GM18508 (cell line): Measurements from ENCODE around the gene NCKAP5.
"Not testable (repeated sequence)": the region's sequence is repeated elsewhere in the genome, so short reads cannot be mapped to it uniquely, and the experiment has no call there.

Source experiments
- ATAC-seq: cut with Tn5 transposase; IDR thresholded peaks from one replicate; pipeline ENCODE4 v1.9.1; 2021; ENCODE audit warnings: moderate number of reproducible peaks; ENCODE audit not compliant: insufficient read depth, unreplicated experiment

NCKAP5 gene

GRCh38 chr2:133476286-133476685 lies 92.0 kb downstream of the NCKAP5 start:
- no peak for ATAC-seq

GRCh38 chr2:133475610-133476009 lies 92.7 kb downstream of the NCKAP5 start:
- no peak for ATAC-seq

GRCh38 chr2:133470446-133470845 lies 97.8 kb downstream of the NCKAP5 start:
- ATAC-seq: not testable (repeated sequence)

GRCh38 chr2:133462811-133463210 lies 105.5 kb downstream of the NCKAP5 start:
- ATAC-seq: no peak

- ATAC-seq: no peak
Observed at GRCh38 chr2:133461484-133461883, 106.8 kb downstream of the NCKAP5 start.

- ATAC-seq: no peak
Observed at GRCh38 chr2:133459590-133459989, 108.7 kb downstream of the NCKAP5 start.

- ATAC-seq: no peak
Observed at GRCh38 chr2:133458280-133458679, 110.0 kb downstream of the NCKAP5 start.

GRCh38 chr2:133457861-133458260 lies 110.4 kb downstream of the NCKAP5 start:
- ATAC-seq: no peak

GRCh38 chr2:133456971-133457370 lies 111.3 kb downstream of the NCKAP5 start:
- ATAC-seq: no peak

- no peak for ATAC-seq
Observed at GRCh38 chr2:133456156-133456555, 112.1 kb downstream of the NCKAP5 start.

GRCh38 chr2:133453032-133453431 lies 115.2 kb downstream of the NCKAP5 start:
- no peak for ATAC-seq

- ATAC-seq: no peak
Observed at GRCh38 chr2:133452583-133452982, 115.7 kb downstream of the NCKAP5 start.

- ATAC-seq: no peak
Observed at GRCh38 chr2:133452146-133452545, 116.1 kb downstream of the NCKAP5 start.

- no peak for ATAC-seq
Observed at GRCh38 chr2:133448195-133448594, 120.1 kb downstream of the NCKAP5 start.

- no peak for ATAC-seq
Observed at GRCh38 chr2:133447303-133447702, 121.0 kb downstream of the NCKAP5 start.

- no peak for ATAC-seq
Observed at GRCh38 chr2:133444465-133444864, 123.8 kb downstream of the NCKAP5 start.

- ATAC-seq: no peak
Observed at GRCh38 chr2:133442393-133442792, 125.9 kb downstream of the NCKAP5 start.

- no peak for ATAC-seq
Observed at GRCh38 chr2:133439565-133439920, 128.7 kb downstream of the NCKAP5 start.

- no peak for ATAC-seq
Observed at GRCh38 chr2:133438848-133439564, 129.3 kb downstream of the NCKAP5 start.

- ATAC-seq: no peak
Observed at GRCh38 chr2:133438026-133438425, 130.2 kb downstream of the NCKAP5 start.

- ATAC-seq: no peak
Observed at GRCh38 chr2:133437492-133437891, 130.8 kb downstream of the NCKAP5 start.

- no peak for ATAC-seq
Observed at GRCh38 chr2:133434959-133435668, 133.1 kb downstream of the NCKAP5 start.
